ENCODE data around the gene MAGEB3.

Gene MAGEB3

DNA sequence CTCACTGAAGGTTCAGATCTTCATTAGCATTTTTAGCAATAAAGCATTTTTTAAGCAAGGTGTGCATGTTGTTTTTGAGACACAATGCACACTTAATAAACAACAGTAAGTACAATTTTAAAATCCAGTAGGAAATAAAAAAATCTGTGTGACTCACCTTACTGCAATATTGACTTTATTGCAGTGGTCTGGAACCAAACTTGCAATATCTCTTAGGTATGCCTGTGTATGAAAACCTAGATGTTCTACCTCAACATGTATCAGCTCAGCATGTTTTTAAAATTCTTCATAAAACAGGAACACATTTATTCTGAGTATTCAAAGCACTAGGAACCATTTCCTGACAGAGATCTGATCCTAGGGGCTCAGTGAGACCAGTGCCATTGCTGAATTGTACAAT is 52.1 kb downstream of the MAGEB3 start:
- DNase-seq = no peak

DNA sequence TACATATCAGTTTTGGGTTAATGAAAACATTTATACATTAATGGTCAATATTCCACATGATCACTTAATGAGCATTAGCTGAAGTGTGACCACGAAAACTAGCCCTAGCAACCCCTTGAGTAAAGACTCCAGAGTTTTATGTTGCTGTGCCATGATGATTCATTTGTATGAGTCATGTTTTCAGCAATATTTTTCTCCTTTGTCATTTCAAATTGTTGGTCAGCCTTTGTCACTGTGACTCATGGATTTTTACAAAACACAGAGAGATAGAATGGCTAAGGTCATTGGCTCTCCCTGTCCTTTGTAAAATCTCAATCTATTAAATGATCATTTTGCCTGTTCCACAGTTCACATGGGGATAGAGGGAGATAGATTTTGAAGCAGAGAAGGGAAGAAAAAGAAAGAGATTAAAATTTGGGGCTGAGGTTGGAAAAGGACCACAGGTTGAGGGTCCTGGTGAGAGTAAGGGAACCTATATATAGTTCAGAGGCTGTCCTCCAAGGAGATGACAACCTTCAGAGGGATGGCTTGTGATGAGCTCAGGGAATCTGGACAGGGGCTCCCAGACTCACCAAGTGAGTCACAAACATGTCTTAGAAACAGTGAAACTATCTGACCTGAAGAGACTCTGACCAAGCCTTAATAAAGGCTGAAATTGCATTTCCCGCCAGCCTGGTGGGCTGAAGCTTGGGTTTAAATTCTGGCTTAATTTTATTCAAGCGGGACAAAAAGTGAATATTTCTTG is 53.2 kb downstream of the MAGEB3 start:
- DNase-seq = no peak

Measured in CD4-positive, alpha-beta T cell treated with Interleukin-6 for 4 hours (primary cell).